K562 (cell line): Measurements from ENCODE around the gene PATL2. TPM values are rescaled to one million over a fixed set of nuclear protein-coding genes. Genes with fewer than 3 reads are reported as not detected.

Experiments
- ETV6 ChIP-seq, 3 experiments: fragments of 150-350 bp in 1 of 3; sonication (generic) in 1 of 3; formaldehyde crosslinking in 1 of 3; IDR thresholded peaks; 2 replicates each; pipeline versions ENCODE4 v1.6.1 to v1.8.0; 2014 to 2022; ENCODE audit warnings: borderline replicate concordance in 2 of 3, low read depth in 2 of 3, antibody characterized with exemption in 1 of 3, low read length in 1 of 3, mild to moderate bottlenecking in 1 of 3, missing genetic modification reagents in 1 of 3
- ILK ChIP-seq: fragments of 450-650 bp; IDR thresholded peaks from 2 replicates; pipeline ENCODE4 v1.6.1; 2016; ENCODE audit warnings: missing genetic modification characterization, low read depth, mild to moderate bottlenecking, missing compliant biosample characterization, moderate library complexity, borderline replicate concordance
- MAFF ChIP-seq: IDR thresholded peaks from 2 replicates; pipeline ENCODE4 v1.6.1; 2012; ENCODE audit warnings: low read length, improper control_type of control experiment
- SRSF9 ChIP-seq: fragments of 200-400 bp; formaldehyde crosslinking; IDR thresholded peaks from 2 replicates; pipeline ENCODE4 v1.6.1; 2017; ENCODE audit warnings: low read depth, low read length, borderline replicate concordance
- TOE1 ChIP-seq, 2 experiments: fragments of 450-650 bp in 1 of 2; sonication (generic) in 1 of 2; formaldehyde crosslinking in 1 of 2; IDR thresholded peaks; 2 replicates each; pipeline versions ENCODE4 v1.7.1 to v1.8.0; 2016 to 2022; ENCODE audit warnings: borderline replicate concordance in 2 of 2, mild to moderate bottlenecking in 2 of 2, antibody characterized with exemption in 1 of 2, inconsistent platforms in 1 of 2, low read depth in 1 of 2, missing genetic modification reagents in 1 of 2, moderate library complexity in 1 of 2
- TRIM24 ChIP-seq, 2 experiments: fragments of 450-650 bp; IDR thresholded peaks; 2 replicates each; pipeline ENCODE4 v1.6.1; 2016
- polyA plus RNA-seq, 8 experiments: library from polyadenylated mRNA; depleted of rRNA in 4 of 8; stranded (reverse) in 5 of 8; unstranded in 3 of 8; fragments of >200 nt; fragmentation: Nextera tagmentation in 2 of 8; fragmentation: Illumina TruSeq in 1 of 8; extraction: Ambion mirVana in 2 of 8; extraction: Trizol in 1 of 8; gene quantifications; 2 replicates each; pipeline versions ENCODE4 v1.2.1 to v1.2.3, GENCODE V29; 2011 to 2014; ENCODE audit warnings: inconsistent platforms in 1 of 8, missing spikeins in 1 of 8
- total RNA-seq, 7 experiments: library from RNA; depleted of rRNA in 6 of 7; stranded (reverse); fragments of >200 nt in 6 of 7; fragmentation: Illumina TruSeq in 2 of 7; extraction: Trizol in 2 of 7; gene quantifications; 2 replicates each; pipeline versions ENCODE4 v1.2.1 to v1.2.3, GENCODE V29; 2011 to 2021; ENCODE audit warnings: low replicate concordance in 1 of 7
- TF ChIP-seq, protein P1 (sequence below), 2 experiments: IDR thresholded peaks; 2 replicates each; pipeline ENCODE4 v1.6.1; 2012; ENCODE audit warnings: improper control_type of control experiment in 2 of 2, low read depth in 2 of 2, low read length in 2 of 2, borderline replicate concordance in 1 of 2
- TF ChIP-seq, protein P2 (sequence below): fragments of 200-800 bp; sonication (Bioruptor generic); IDR thresholded peaks from 2 replicates; pipeline ENCODE4 v1.6.1; 2016; ENCODE audit warnings: missing genetic modification characterization, missing compliant biosample characterization
- TF ChIP-seq, protein P3 (sequence below): fragments of 250-450 bp; sonication (Bioruptor Pico); IDR thresholded peaks from 2 replicates; pipeline ENCODE4 v1.8.0; 2022; ENCODE audit warnings: inconsistent platforms, mild to moderate bottlenecking, moderate library complexity, borderline replicate concordance
- TF ChIP-seq, protein P4 (sequence below): fragments of 450-650 bp; formaldehyde crosslinking; IDR thresholded peaks from 2 replicates; pipeline ENCODE4 v1.4.0; 2022; ENCODE audit warnings: mild to moderate bottlenecking, moderate library complexity
- TF ChIP-seq, protein P5 (sequence below): IDR thresholded peaks from 2 replicates; pipeline ENCODE4 v1.6.1; 2016; ENCODE audit warnings: missing genetic modification characterization, missing compliant biosample characterization

Gene PATL2
- total and polyA plus RNA-seq, 9 of the 15 experiments (the other 6 are each of a cell fraction or from before 2014, with no cell fraction given), result 0.42 to 1.1 (median 0.86) TPM

DNA sequence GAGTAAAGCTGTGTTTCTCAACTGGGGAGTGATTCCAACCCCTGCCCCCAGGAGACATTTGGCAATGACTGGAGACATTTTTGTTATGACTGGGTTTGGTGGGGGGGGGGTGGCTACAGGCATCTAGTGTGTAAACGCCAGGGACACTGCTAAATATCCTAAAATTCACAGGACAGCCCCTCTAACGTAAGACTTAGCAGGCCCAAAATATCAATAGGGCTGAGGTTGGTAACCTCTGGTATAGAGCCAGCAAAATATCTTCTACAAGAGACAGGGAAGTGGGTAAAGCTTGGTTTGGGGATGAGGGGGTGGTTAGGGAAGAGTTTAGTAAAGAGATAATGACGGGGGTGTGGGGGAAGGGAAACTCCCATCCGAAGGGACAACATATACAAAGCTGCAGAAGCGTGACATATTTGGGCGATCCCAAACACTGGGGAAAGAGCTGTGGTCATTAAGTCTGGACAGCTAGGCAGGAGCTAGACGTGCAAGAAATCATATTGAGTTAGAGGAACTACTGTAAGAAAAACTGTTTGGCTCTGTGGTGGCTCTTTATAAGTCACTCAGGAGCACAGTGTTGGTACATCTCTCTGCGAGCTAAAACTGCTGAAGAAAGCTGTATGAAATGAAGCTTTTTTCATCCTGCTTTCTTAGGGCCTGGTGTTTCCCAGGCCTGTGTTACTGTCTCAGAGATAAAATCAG lies 24.5 kb upstream of the PATL2 start (continued):
- TF ChIP-seq, protein P1, sequence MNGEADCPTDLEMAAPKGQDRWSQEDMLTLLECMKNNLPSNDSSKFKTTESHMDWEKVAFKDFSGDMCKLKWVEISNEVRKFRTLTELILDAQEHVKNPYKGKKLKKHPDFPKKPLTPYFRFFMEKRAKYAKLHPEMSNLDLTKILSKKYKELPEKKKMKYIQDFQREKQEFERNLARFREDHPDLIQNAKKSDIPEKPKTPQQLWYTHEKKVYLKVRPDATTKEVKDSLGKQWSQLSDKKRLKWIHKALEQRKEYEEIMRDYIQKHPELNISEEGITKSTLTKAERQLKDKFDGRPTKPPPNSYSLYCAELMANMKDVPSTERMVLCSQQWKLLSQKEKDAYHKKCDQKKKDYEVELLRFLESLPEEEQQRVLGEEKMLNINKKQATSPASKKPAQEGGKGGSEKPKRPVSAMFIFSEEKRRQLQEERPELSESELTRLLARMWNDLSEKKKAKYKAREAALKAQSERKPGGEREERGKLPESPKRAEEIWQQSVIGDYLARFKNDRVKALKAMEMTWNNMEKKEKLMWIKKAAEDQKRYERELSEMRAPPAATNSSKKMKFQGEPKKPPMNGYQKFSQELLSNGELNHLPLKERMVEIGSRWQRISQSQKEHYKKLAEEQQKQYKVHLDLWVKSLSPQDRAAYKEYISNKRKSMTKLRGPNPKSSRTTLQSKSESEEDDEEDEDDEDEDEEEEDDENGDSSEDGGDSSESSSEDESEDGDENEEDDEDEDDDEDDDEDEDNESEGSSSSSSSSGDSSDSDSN (IDR thresholded peaks at IDR 0.05; ENCODE audit: borderline replicate concordance in 1 of 2, low read depth in 2 of 2, low read length in 2 of 2), result no peak
- no peak for TF ChIP-seq ILK (tag)
- TF ChIP-seq TOE1 (IDR thresholded peaks at IDR 0.05; ENCODE audit: borderline replicate concordance), result 0 out of 2 replicates have a peak, but pooled peaks have one; percentile 31
- no peak for TF ChIP-seq TOE1 (CRISPR knock-in tag; IDR thresholded peaks at IDR 0.05; ENCODE audit: borderline replicate concordance, low read depth)
- TF ChIP-seq, protein P2, sequence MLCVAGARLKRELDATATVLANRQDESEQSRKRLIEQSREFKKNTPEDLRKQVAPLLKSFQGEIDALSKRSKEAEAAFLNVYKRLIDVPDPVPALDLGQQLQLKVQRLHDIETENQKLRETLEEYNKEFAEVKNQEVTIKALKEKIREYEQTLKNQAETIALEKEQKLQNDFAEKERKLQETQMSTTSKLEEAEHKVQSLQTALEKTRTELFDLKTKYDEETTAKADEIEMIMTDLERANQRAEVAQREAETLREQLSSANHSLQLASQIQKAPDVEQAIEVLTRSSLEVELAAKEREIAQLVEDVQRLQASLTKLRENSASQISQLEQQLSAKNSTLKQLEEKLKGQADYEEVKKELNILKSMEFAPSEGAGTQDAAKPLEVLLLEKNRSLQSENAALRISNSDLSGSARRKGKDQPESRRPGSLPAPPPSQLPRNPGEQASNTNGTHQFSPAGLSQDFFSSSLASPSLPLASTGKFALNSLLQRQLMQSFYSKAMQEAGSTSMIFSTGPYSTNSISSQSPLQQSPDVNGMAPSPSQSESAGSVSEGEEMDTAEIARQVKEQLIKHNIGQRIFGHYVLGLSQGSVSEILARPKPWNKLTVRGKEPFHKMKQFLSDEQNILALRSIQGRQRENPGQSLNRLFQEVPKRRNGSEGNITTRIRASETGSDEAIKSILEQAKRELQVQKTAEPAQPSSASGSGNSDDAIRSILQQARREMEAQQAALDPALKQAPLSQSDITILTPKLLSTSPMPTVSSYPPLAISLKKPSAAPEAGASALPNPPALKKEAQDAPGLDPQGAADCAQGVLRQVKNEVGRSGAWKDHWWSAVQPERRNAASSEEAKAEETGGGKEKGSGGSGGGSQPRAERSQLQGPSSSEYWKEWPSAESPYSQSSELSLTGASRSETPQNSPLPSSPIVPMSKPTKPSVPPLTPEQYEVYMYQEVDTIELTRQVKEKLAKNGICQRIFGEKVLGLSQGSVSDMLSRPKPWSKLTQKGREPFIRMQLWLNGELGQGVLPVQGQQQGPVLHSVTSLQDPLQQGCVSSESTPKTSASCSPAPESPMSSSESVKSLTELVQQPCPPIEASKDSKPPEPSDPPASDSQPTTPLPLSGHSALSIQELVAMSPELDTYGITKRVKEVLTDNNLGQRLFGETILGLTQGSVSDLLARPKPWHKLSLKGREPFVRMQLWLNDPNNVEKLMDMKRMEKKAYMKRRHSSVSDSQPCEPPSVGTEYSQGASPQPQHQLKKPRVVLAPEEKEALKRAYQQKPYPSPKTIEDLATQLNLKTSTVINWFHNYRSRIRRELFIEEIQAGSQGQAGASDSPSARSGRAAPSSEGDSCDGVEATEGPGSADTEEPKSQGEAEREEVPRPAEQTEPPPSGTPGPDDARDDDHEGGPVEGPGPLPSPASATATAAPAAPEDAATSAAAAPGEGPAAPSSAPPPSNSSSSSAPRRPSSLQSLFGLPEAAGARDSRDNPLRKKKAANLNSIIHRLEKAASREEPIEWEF (CRISPR knock-in tag), result no peak
- peak; percentile 76 to 91; a peak in 3 of 4 replicates for TF ChIP-seq ETV6 (IDR thresholded peaks at IDR 0.05; ENCODE audit: borderline replicate concordance in 1 of 2, low read depth in 2 of 2, low read length in 1 of 2)
- no peak for TF ChIP-seq ETV6 (CRISPR knock-in tag; IDR thresholded peaks at IDR 0.05; ENCODE audit: borderline replicate concordance)
- peak in 1 of 2 experiments; percentile 29; a peak in 1 of 4 replicates for TF ChIP-seq TRIM24 (IDR thresholded peaks at IDR 0.05)
- TF ChIP-seq MAFF, result no peak
- TF ChIP-seq SRSF9, result no peak
- TF ChIP-seq, protein P3, sequence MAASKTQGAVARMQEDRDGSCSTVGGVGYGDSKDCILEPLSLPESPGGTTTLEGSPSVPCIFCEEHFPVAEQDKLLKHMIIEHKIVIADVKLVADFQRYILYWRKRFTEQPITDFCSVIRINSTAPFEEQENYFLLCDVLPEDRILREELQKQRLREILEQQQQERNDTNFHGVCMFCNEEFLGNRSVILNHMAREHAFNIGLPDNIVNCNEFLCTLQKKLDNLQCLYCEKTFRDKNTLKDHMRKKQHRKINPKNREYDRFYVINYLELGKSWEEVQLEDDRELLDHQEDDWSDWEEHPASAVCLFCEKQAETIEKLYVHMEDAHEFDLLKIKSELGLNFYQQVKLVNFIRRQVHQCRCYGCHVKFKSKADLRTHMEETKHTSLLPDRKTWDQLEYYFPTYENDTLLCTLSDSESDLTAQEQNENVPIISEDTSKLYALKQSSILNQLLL, result no peak
- TF ChIP-seq, protein P4, sequence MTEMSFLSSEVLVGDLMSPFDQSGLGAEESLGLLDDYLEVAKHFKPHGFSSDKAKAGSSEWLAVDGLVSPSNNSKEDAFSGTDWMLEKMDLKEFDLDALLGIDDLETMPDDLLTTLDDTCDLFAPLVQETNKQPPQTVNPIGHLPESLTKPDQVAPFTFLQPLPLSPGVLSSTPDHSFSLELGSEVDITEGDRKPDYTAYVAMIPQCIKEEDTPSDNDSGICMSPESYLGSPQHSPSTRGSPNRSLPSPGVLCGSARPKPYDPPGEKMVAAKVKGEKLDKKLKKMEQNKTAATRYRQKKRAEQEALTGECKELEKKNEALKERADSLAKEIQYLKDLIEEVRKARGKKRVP, result no peak
- TF ChIP-seq, protein P5, sequence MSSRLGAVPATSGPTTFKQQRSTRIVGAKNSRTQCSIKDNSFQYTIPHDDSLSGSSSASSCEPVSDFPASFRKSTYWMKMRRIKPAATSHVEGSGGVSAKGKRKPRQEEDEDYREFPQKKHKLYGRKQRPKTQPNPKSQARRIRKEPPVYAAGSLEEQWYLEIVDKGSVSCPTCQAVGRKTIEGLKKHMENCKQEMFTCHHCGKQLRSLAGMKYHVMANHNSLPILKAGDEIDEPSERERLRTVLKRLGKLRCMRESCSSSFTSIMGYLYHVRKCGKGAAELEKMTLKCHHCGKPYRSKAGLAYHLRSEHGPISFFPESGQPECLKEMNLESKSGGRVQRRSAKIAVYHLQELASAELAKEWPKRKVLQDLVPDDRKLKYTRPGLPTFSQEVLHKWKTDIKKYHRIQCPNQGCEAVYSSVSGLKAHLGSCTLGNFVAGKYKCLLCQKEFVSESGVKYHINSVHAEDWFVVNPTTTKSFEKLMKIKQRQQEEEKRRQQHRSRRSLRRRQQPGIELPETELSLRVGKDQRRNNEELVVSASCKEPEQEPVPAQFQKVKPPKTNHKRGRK, result peak; percentile 98
